Stimulated activated CD8-positive, alpha-beta memory T cell treated with anti-CD3 and anti-CD28 coated beads, Interleukin-15, amount 100 ng/mL, for 24 hours (primary cell): Measurements from ENCODE around the gene KIF14.

Experiments
- DNase-seq: peaks from one replicate; pipeline ENCODE4 v3.0.0-alpha.2; 2020; ENCODE audit warnings: low read depth

The KIF14 gene

GRCh38 chr1:200620273-200621131 lies at the start of gene KIF14:
TSS of gene KIF14 (minus strand) at chr1:200620751. CDS start at chr1:200618723, 2,028 bp downstream.
- peak; percentile 74 for DNase-seq

DNA sequence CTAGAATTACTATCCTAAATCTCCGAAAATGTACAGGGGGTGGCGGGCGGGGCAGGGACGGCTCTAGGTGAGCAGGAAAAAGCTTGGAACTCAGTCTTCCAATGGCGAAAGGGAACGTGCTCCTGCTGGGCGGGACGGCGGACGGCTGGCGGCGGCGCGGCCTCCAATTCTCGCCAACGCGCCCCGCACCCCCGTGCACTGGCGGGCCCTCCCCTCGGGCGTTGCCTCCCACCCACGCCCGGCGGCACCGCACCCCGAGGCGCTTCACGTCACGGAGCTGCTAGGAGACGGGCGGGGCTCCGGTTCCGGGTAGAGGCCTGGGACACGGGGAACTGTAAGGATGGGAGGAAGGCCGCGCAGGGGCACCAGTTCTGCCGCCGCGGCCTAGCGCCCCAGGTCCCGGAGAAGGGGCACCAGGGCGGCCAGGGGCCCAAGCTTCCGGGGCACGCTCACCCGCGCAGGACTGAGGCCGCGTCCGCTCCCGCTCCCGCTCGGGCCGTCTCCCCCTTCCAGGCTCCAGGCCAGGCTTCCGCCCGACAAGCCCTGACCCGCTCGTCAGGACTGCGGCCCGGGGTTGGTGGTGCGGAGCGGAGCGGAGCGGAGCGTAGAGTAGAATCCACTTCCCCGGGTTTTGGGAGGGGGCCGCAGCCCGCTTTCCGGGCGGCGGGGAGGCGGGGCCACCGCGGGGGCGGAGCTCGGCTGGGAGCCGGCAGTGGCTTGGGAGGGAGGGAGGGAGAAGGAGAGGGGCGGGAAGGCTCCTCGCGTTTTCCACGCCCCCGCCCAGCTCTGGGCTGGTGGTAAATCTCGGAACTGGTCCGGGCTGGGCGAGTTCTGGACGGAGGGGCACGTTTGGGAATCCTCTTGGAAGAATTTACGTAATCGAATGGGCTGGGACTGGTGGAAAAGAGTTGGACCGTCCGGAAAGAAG lies 49.0 kb upstream of the KIF14 start, which contains the start of gene DDX59:
Gene DDX59, minus strand, starts transcription at position 594 of the 928 bp plus-strand sequence. CDS start 3,167 bp downstream, outside the sequence.
- peak; percentile 75 for DNase-seq

DNA sequence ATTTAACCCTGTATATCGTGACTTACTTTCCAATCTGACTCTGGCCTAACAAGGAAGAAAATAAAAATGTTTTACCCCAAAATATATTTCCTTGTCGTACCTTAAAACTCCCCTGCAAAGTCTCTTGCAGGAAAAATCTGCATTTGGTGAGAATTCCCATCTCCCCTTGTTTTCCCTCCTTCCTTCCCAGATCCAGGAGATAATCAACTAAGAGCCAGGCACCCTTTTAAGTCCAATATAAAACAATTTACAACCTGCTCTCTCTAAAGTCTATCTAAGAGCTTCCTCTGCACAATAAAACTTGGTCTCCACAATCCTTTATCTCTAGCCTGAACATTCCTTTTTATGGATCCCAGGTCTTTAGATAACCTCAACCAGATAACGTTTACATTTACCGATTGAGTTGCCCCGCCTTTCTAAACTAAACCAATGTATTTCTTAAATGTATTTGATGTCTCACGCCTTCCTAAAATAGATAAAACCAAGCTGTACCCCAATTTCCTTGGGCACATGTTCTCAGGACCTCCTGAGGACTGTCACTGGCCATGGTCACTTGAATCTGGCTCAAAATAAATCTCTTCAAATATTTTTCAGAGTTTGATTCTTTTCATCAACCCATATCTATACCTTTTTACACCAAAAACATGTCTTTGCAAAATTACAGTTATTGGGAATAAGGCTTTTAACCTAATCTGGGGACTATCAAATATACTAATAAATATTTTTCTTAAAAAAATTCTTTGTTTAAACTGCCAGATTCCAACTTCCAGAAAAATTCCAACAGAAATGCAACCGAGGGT lies 48.2 kb upstream of the KIF14 start:
- DNase-seq, result no peak

- DNase-seq, result no peak
Observed at GRCh38 chr1:200666309-200666708, 45.8 kb upstream of the KIF14 start.

- no peak for DNase-seq
Observed at GRCh38 chr1:200665861-200666260, 45.3 kb upstream of the KIF14 start.

DNA sequence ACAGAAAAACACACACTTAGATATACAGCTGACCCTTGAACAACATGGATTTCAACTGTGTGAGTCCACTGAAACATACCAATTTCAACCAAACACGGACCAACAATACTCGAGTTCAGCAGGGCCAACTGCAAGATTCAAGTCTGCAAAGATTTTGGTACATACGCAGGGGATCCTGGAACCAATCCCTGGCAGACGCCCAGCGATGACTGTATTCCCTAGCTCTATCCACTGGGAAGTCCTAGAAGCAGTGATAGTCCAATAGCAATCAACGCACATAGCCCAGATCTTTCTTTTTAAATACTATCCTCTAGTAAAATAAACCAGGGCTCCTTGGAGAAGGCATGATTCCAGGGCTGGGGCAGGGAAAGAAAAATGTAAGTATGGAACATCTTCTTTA lies 40.2 kb upstream of the KIF14 start:
- no peak for DNase-seq

DNA sequence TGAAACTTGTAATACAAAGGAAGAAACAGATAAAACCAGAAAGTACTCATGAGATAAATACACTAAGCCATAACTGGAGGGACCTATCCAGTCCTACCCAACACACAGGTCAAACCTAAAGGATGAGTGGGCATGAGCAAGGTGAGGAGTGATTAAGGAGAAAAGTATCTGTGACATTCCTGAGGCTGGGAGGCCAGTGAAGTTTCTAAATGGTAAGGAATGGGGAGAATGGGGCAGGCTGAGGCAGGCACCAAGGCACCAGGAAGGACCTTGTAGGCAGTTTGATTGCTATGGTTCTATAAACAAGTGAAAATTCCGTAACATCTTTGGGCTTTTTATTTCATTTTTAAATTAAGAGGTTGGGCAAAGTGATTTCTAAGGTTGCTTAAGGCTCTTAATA lies 38.7 kb upstream of the KIF14 start:
- DNase-seq, result no peak

DNA sequence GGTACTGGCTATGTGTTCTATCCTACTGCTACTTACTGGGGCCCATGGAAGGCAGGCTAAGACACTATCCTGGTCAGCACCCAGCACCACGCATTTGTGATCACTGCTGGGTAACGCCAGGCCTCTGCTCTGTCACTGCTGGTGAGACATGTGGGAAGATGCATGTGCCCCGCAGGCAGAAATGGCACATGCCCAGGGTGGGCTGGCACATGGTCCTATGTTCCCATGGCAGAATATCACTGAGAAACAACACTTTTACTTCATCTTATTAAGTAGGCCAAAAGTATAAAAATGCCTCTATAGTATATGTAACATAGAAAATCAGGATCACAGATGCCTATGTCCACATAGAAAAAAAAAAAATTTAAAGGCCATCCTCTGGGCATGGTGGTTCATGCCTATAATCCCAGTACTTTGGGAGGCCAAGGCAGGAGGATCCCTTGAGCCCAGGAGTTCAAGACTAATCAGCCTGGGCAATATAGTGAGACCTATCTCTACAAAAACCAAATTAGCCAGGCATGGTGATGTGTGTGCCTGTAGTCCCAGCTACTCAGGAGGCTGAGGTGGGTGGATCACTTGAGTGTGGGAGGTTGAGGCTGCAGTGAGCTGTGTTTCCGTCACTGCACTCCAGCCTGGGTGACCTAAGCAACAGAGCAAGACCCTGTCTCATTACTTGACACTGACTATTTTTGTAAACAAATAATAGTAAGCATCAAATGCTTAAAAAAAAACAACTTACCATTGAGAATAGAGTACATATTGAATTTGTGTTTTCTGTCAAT lies 37.7 kb upstream of the KIF14 start:
- DNase-seq, result no peak

GRCh38 chr1:200654660-200655059 lies 34.1 kb upstream of the KIF14 start:
- no peak for DNase-seq

DNA sequence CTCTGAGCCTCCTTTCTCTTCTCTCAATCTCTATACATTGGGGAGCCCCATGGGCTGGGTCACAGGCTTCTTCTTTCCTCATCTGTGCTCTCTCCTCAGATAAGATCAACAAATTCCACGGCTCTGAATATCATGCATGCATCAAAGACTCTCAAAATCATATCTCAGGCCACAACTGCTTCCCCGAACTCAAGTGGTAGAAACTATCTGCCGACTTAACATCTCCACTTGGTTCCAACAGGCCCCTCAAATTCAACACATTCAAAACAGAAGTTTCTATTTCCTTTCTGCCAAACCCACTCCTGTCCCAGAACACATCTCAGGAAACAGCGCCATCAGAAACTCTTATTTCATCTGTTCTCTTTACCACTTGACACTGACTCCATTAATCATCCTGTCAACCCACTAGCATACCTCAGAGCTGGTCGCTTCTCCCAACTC lies 32.5 kb upstream of the KIF14 start:
- no peak for DNase-seq

DNA sequence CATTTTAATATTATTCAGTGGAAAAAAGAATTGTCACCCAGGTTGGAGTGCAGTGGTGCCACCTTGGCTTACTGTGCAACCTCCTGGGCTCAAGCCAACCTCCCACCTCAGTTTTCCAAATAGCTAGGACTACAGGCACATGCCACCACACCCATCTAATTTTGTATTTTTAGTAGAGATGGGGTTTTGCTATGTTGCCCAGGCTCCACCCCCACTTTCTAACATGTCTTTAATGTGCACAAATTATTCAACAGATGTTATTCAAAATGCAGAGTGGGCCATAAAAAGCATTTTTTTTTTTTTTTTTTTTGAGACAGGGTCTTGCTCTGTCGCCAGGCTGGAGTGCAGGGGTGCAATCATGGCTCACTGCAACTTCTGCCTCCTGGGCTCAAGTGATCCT lies 31.8 kb upstream of the KIF14 start:
- DNase-seq, result no peak

GRCh38 chr1:200646515-200646914 lies 26.0 kb upstream of the KIF14 start:
- DNase-seq, result no peak

- no peak for DNase-seq
Observed at GRCh38 chr1:200644021-200644420, 23.5 kb upstream of the KIF14 start.

GRCh38 chr1:200642481-200642880 lies 21.9 kb upstream of the KIF14 start:
- no peak for DNase-seq

DNA sequence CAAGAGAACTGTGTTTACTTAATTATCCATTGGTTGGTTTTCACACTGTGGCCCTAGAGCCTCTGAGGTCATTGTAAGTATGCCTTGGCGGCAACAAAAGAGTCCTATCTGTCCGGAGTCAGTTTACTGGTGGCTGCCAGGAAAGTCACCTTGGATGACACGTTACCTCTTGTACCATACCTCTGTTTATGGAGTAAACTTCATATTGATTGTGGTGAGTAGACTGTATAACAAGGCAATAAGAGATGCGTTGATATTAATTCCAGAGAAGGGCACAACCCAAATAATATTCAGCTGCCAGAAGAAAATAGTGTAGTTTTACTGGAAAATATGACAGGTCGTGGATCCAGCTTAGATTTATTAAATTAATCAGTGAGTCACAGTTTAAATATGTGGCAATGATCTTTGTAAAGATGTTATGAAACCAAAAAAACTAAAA lies 20.4 kb upstream of the KIF14 start:
- DNase-seq, result no peak

DNA sequence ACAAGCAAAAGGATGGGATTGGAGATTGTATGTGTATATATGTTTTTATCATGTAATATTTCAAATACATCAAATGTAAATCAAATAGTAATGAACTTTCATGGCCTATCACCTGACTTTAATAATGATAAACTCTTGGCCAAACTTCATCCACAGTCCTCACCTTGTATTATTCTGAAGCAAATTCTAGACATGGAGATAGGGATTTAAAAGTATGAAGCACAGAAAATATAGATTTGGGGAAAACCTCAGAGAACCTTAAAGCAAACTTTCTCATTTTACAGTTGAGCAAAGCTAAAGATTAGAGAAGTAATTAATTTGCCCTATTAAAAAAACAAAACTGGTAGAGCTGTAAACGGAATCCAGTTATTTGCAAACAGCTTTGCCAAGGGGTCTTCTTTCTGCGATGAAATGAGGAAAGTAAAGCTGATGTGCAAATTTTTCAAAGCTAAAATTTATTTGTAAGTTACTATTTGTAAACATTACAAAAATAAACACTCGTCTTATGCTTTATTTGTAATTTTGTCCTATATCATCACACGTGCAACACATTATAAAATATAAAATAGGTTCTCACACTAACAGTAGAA lies 19.9 kb upstream of the KIF14 start:
- no peak for DNase-seq

DNA sequence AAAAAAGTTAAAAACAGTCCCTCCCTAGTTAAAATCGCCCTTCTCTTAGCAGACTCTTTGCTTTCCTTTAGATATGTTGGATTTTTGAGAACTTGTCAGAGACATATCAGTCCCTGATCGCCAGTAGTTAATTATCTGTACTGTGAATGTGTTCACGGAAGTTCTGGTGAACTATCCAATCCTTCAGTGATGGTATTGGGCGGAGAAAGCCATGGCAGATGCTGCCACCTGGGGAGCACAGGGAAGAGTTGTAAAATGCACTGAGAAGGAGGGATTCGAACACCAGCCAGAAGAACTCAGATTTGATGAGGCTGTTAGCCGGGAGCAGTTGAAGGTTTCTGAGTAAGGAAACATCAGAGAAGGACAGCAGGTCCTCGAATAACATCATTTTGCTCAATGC lies 17.5 kb upstream of the KIF14 start:
- DNase-seq, result no peak

GRCh38 chr1:200636681-200637080 lies 16.1 kb upstream of the KIF14 start:
- DNase-seq, result no peak

GRCh38 chr1:200634261-200635122 lies 13.9 kb upstream of the KIF14 start:
- DNase-seq, result no peak

DNA sequence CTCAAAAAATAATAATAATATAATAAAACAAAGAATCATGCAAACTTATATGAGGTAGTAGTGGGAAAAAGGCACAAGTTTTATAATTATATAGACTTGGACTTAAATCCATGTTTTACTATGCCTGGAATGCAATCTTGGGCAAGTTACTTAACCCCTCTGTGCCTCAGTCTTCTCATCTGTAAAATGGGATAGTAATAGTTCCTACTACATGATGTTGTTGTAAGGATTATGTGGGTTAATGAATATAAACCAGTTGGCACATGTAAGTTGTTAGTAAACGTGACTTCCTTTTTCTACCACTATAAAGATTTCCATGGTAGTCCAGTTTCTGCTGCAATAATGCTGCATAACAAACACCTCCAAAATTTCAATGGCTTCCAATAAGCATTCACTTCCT lies 10.8 kb upstream of the KIF14 start:
- no peak for DNase-seq
